SHP77 treated with DMSO at 0.1 percent for 48 hours (cell line): Measurements from ENCODE around the gene EVA1C.
"Not testable (repeated sequence)": the region's sequence is repeated elsewhere in the genome, so short reads cannot be mapped to it uniquely, and the experiment has no call there.

Experiments
- DNase-seq: peaks from one replicate; lab custom pipeline; 2025; lab: John Stamatoyannopoulos, UW

EVA1C gene

GRCh38 chr21:32424674-32425073 is 12.2 kb downstream of the EVA1C start:
- no peak for DNase-seq

DNA sequence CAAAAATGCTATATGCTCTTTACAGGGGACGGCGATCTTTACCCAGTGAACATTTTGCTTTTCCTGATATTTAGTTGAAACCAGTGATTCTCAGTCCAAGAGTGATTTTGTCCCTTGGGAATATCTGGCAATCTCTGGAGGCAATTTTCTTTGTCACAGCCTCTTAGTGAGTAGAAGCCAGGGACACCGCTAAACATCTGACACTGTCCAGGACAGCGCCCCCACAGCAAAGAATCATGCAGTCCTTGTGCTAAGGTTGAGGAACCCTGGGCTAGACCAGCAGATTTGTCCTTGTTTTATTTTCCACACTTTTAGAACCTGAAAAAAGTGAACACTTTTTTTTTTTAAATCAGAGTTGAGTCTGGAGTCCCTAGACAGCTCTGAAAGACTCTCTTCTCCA is 13.1 kb downstream of the EVA1C start:
- no peak for DNase-seq

DNA sequence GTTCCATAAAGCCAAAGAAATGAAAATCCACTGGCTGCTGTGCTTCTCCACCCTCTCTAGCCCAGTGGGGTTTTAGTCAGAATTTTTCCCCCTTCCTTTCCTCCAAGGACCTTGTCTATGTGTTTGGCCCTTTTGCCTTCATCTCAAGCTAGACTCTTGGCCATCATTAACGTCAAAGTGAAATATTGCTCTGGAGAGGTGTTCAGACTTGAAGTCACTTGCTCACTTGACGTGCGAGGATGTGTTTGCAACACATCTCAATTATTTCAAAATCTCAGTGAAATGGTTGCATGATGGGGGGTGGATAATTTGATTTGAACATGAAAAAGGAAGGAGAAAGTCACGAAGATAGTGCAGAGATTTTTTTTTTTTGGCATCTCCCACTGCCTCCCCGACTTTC is 13.6 kb downstream of the EVA1C start:
- no peak for DNase-seq

GRCh38 chr21:32426592-32427051 is 14.1 kb downstream of the EVA1C start:
- no peak for DNase-seq

- no peak for DNase-seq
Observed at GRCh38 chr21:32427958-32428623, 15.6 kb downstream of the EVA1C start.

GRCh38 chr21:32432982-32433660 is 20.6 kb downstream of the EVA1C start:
- not testable (repeated sequence) for DNase-seq

DNA sequence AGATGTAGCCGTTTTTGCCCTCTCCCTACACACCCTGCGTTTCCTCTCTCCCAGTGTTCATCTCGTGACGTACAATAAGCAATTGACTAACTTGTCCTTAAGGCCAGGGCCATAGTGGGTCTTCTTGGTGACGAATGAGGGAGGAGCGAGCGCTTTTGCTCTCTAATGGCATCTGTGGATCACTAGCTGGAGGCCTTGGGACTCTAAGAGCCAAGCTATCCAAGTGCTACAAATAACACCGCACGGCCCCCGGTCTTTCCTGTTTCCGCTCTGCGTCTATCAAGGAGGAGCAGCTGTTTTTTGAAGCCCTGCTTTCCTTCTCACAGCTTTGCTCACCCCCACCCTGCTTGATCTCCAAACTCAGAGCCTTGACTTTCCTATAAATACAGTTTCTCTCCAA is 25.2 kb downstream of the EVA1C start:
- no peak for DNase-seq

- DNase-seq, result no peak
Observed at GRCh38 chr21:32442566-32443318, 30.2 kb downstream of the EVA1C start.

DNA sequence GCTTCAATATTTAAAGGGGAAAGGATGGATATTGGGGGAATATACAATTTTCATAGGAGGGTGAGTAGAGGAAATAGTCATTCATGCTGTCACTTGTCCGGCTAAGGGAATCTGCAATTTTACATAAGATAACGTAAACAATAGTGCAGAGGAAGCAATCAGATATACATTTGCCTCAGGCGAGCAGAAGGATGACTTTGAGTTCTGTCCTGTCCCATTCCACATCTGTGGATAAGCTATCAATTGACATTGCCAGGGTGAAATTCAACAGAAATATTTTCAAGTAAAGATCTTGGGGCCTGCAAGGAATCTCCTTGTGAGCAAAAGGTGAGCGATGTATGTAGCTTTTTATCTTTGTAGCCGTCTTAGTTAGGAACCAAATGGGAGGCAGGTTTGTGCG is 32.6 kb downstream of the EVA1C start:
- no peak for DNase-seq

DNA sequence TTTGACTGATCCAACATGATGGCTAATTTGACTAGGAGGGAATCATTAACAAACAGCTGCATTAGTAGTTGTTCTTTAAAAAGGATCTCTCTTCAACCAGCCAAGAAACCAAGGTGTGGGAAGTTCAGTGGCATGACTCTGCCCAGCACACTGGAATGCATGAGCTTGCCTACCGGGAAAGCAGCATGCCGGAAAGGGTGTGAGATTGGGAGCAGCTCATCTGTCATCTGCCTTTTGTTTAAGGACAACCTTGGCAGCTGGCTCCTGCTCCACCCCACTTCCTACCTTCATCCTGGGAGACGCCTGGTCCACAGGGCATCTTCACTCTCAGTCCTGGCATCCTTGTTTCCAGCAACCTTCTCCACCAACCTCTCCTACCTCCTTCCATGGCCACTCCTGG is 33.9 kb downstream of the EVA1C start:
- not testable (repeated sequence) for DNase-seq

- DNase-seq, result no peak
Observed at GRCh38 chr21:32447224-32447623, 34.7 kb downstream of the EVA1C start.

- no peak for DNase-seq
Observed at GRCh38 chr21:32448803-32449594, 36.5 kb downstream of the EVA1C start.

DNA sequence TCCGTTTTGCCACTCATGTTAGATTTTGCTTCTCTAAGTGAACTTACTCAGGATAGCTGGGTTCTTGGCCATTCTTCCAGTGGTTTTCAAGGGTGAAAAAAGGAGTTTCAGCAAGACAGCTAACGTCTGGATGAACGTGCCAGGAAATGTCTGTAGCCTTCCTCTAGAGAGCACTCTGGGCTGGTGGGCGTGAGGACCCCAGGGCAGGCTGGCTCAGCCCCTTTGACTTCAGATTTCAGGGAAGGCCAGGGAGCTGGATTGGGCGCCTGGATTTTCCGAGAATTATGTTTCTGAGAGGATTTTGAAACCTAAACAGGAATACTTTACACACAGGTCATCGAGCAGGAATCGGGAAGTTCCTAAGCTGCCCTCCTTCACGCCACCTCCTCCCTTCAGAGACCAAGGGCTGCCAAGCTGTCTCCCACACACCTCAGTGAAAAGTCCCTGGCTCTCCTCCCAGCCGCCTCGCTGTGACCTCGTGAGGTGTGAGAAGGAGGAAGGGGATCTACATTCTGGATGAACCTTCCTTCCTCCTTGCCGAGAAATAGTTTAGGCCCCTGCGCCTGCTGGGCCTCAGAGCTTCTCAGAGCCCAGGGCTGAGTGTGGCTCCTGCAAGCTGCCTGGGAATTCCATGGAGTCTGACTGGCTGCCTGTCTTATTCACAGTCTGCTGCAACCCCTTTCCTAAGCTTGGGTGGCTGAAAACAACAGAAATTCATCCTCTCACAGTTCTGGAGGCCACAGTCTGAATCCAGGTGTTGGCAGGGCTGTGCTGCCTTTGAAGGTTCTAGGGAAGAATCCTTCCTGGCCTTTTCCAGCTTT is 38.6 kb downstream of the EVA1C start:
- DNase-seq, result not testable (repeated sequence)

GRCh38 chr21:32452191-32452590 is 39.7 kb downstream of the EVA1C start:
- not testable (repeated sequence) for DNase-seq

DNA sequence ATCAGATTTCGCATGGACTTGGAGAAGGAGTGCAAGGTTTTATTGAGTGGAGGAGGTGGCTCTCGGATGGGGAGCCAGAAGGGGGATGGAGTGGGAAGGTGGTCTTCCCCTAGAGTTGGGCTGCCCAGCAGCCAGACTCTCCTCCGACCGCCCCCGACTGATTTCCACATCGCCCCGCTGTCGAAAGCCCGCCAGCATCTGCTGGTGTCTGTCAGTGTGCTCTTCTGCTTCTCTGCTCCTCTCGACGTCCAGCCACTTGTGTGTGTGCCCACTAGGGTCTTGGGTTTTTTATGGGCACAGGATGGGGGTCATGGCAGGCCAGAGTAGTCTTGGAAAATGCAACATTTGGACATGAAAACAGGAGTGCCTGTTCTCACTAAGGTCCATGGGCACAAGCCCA is 40.1 kb downstream of the EVA1C start:
- DNase-seq, result no peak

- DNase-seq, result no peak
Observed at GRCh38 chr21:32455548-32455947, 43.0 kb downstream of the EVA1C start.

DNA sequence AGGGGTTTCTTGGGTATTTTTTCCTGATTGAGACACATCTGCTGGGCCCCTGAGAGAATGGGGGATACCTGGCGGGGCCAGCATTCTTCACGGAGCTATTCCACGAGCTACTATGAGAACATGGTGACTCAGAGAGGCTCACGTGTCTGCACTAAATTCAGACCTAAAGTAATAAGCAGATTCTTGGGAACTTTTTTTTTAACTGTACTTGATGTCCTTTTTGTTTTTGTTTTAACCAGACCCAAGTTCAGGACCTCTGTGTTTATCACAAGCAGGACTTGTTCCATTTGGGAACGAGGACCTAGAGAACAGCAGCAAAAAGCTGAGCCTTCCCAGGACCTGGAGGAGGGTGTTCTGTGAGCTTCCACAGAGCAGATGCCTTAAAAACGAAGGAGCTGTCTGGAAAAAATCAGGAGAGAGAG is 44.0 kb downstream of the EVA1C start:
- DNase-seq, result no peak

DNA sequence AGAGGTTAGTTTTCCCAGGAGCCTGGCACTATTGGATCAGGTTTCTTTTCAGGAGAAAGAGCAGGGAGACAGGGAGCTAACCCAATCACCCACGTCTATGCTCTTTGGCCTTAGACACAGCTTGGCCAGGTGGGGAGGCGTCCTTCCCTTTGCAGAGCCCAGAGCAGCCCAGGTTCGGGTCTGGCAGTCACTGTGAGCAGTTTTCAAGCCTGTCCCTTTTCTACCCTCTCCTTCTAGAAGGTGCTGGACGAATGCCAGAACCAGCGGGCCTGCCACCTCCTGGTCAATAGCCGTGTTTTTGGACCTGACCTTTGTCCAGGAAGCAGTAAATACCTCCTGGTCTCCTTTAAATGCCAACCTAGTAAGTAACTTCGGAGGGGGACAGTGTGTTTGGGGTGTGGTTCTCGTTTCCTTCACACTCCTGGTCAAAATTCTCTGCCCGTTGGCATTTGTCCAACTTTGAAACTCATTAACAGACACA is 44.9 kb downstream of the EVA1C start:
- no peak for DNase-seq

DNA sequence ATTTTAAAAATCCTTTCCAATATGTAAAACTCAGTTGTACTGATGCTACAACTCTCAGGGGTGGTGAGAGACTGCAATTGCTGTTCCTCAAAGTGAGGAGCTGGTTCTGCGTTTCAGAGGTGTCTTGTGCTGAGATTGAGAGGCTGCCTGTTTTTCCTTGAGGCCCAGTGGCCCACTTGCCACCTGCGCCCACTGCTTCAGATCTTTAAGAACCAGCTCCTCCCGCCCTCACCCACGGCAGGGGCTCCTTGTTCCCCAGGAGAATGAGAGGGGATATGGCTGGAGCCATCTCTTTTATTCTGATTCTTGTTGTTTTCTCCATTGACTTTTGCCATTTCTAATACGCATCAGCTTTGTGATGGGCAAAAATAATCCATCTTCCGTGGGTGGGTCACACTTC is 45.5 kb downstream of the EVA1C start:
- DNase-seq, result no peak

DNA sequence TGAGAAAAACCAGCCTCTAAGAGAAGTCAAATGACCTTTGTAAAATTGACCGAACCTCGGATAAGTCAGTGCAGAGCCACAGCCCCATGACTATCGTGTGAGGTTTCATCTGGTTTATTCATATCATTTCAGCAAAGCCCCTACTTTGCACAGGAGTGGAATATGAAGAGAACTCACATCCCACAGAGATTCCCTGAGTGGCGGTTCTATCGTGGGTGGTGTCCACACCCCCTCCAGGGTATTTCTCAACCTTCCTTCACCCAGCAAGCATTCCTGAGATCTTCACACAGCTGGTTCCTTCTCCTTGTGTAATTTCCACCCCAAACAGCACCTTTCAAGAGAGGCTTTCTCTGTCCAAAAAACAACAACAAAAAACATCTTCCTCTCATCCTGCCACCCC is 47.5 kb downstream of the EVA1C start:
- DNase-seq, result no peak

- DNase-seq, result no peak
Observed at GRCh38 chr21:32461503-32461902, 49.0 kb downstream of the EVA1C start.
